ENCODE measurements around the gene BCAT1. TPM values are rescaled to one million over a fixed set of nuclear protein-coding genes. Genes with fewer than 3 reads are reported as not detected.

The BCAT1 gene
- total and polyA plus RNA-seq, 2 experiments from 2014 or later, result 53.6 to 181 TPM

DNA sequence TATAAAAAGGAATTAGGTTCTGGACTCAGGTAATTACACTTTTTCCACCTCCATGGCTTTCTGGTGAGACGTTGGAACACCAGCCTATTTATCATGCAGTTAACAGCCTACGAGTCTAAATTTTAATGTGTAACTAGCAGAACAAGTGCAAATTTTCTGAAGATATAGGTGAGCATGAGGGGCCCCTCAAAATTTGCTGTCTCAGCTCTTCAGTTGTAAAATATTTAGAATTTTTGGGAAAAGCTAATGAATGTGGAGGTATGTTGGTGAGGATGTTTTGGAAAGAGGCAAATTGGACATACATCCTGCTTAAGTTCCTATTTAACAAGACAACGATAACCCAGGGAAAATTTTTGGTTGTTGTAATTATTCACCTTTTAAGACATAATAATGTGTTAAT lies 25.3 kb upstream of the BCAT1 start (continued):
- TF ChIP-seq CREB1 (CRISPR knock-in tag; IDR thresholded peaks at IDR 0.05; ENCODE audit: low read depth) (no peak), ZNF114 (CRISPR knock-in tag; IDR thresholded peaks at IDR 0.05) (no peak)

DNA sequence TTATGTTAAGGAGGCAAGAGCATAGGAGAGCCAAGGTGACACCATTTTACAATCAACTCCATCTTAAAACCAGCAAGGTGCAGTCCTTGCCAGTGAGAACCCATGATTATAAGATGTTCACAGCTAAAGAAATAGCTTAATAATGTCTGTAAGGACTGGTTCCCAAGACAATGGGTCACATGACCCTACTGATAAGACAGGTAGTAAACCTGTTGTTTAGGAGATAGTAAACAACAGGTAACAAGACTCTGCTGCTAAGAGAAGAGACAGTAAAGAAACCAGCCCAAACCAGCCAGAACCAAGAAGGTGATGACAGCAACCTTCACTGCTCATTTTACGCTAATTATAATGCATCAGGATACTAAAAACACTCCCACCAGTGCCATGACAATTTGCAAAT lies 23.2 kb upstream of the BCAT1 start:
- ATAC-seq (no peak), DNase-seq (ENCODE audit: low spot score) (no peak)
- no peaks in the 10 kb centered on the region for H3K4me1 Mint-ChIP-seq
- TF ChIP-seq EZH2phosphoT487 (IDR thresholded peaks at IDR 0.05; ENCODE audit: unreplicated experiment), result no peak
- no peak overlapping the region for H3K27ac ChIP-seq (ENCODE audit: low read depth)
- H3K79me2 ChIP-seq (replicated peaks; ENCODE audit: insufficient read depth), result no peaks in the 10 kb centered on the region
- H3K4me2 ChIP-seq, result no peak overlapping the region
- H3K36me3 ChIP-seq (ENCODE audit: insufficient read depth), result no peaks in the 10 kb centered on the region
- H3F3A ChIP-seq (replicated peaks; ENCODE audit: low read depth), result no peaks in the 10 kb centered on the region
- H3K9me2 ChIP-seq (ENCODE audit: insufficient read depth), result no peaks in the 10 kb centered on the region; the same call in 1 of the 2 replicates
- no peak overlapping the region for H3K4me3 Mint-ChIP-seq
- H3K27me3 Mint-ChIP-seq (ENCODE audit: insufficient read depth, low read depth, poor library complexity), result peaks cover 3% of the 10 kb centered on the region
- H3K4me3 ChIP-seq, result no peak overlapping the region
- H3K27me3 ChIP-seq (ENCODE audit: insufficient read depth), result no peaks in the 10 kb centered on the region
- H3K36me3 Mint-ChIP-seq (ENCODE audit: low read depth), result no peaks in the 10 kb centered on the region
- H3K27ac Mint-ChIP-seq, result no peak overlapping the region
- H3K9me3 Mint-ChIP-seq, result peaks cover 15% of the 10 kb centered on the region; the same call in 2 of the 3 replicates
- no peaks in the 10 kb centered on the region for H4K20me1 ChIP-seq (replicated peaks; ENCODE audit: insufficient read depth)
- H3K4me1 ChIP-seq (ENCODE audit: insufficient read depth), result no peaks in the 10 kb centered on the region
- no peak overlapping the region for H2AFZ ChIP-seq

DNA sequence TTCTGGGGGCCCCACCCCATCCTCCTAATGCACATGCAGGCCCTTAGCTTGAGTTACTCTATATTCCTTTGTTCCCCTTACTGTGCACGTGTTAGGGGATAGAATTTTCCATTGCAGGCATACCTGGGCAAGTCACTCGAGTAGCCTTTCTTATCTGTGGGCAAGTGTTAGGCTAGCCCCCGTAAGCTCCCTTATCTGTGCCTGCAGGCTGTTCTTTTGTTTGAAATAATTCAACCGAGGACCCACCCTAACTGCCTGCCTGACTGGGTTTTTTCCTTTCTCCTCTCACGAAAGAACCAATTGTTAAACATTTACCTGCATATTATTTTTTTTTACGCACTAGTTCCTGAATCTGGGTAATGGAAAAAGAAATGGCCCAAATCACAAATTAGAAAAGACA lies 21.3 kb upstream of the BCAT1 start:
- no peaks in the 10 kb centered on the region for H3F3A ChIP-seq (replicated peaks; ENCODE audit: low read depth)
- H3K9me2 ChIP-seq (ENCODE audit: insufficient read depth), result no peaks in the 10 kb centered on the region; the same call in 1 of the 2 replicates
- no peak overlapping the region for H3K27ac ChIP-seq (ENCODE audit: low read depth)
- 0 out of 2 replicates have a peak overlapping the region, but pooled peaks have one; percentile 38 for H2AFZ ChIP-seq
- Mint-ChIP-seq H3K9me3 (peaks cover 18% of the 10 kb centered on the region; the same call in 2 of the 3 replicates), H3K4me1 (no peaks in the 10 kb centered on the region), H3K27me3 (ENCODE audit: insufficient read depth, low read depth, poor library complexity) (peaks cover 3% of the 10 kb centered on the region), H3K27ac (no peak overlapping the region), H3K36me3 (ENCODE audit: low read depth) (no peaks in the 10 kb centered on the region), H3K4me3 (no peak overlapping the region)
- H3K4me1 ChIP-seq (ENCODE audit: insufficient read depth), result no peaks in the 10 kb centered on the region
- H3K79me2 ChIP-seq (replicated peaks; ENCODE audit: insufficient read depth), result no peaks in the 10 kb centered on the region
- no peak overlapping the region for H3K4me2 ChIP-seq
- no peaks in the 10 kb centered on the region for H3K27me3 ChIP-seq (ENCODE audit: insufficient read depth)
- DNase-seq (ENCODE audit: low spot score) (no peak), ATAC-seq (no peak)
- peaks cover 1% of the 10 kb centered on the region; the same call in 1 of the 2 replicates for H3K36me3 ChIP-seq (ENCODE audit: insufficient read depth)
- H4K20me1 ChIP-seq (replicated peaks; ENCODE audit: insufficient read depth), result no peaks in the 10 kb centered on the region
- H3K4me3 ChIP-seq, result no peak overlapping the region
- no peak for TF ChIP-seq CREB1 (CRISPR knock-in tag; IDR thresholded peaks at IDR 0.05; ENCODE audit: low read depth)
- TF ChIP-seq NANOG (IDR thresholded peaks at IDR 0.05; ENCODE audit: borderline replicate concordance), result no peak
- TF ChIP-seq EZH2 (IDR thresholded peaks at IDR 0.05; ENCODE audit: low read depth, unreplicated experiment), result no peak
- TF ChIP-seq ZNF331 (CRISPR knock-in tag; IDR thresholded peaks at IDR 0.05; ENCODE audit: low read depth), result no peak
- TF ChIP-seq, protein P1, sequence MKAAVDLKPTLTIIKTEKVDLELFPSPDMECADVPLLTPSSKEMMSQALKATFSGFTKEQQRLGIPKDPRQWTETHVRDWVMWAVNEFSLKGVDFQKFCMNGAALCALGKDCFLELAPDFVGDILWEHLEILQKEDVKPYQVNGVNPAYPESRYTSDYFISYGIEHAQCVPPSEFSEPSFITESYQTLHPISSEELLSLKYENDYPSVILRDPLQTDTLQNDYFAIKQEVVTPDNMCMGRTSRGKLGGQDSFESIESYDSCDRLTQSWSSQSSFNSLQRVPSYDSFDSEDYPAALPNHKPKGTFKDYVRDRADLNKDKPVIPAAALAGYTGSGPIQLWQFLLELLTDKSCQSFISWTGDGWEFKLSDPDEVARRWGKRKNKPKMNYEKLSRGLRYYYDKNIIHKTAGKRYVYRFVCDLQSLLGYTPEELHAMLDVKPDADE (IDR thresholded peaks at IDR 0.05), result no peak
- TF ChIP-seq, protein P2, sequence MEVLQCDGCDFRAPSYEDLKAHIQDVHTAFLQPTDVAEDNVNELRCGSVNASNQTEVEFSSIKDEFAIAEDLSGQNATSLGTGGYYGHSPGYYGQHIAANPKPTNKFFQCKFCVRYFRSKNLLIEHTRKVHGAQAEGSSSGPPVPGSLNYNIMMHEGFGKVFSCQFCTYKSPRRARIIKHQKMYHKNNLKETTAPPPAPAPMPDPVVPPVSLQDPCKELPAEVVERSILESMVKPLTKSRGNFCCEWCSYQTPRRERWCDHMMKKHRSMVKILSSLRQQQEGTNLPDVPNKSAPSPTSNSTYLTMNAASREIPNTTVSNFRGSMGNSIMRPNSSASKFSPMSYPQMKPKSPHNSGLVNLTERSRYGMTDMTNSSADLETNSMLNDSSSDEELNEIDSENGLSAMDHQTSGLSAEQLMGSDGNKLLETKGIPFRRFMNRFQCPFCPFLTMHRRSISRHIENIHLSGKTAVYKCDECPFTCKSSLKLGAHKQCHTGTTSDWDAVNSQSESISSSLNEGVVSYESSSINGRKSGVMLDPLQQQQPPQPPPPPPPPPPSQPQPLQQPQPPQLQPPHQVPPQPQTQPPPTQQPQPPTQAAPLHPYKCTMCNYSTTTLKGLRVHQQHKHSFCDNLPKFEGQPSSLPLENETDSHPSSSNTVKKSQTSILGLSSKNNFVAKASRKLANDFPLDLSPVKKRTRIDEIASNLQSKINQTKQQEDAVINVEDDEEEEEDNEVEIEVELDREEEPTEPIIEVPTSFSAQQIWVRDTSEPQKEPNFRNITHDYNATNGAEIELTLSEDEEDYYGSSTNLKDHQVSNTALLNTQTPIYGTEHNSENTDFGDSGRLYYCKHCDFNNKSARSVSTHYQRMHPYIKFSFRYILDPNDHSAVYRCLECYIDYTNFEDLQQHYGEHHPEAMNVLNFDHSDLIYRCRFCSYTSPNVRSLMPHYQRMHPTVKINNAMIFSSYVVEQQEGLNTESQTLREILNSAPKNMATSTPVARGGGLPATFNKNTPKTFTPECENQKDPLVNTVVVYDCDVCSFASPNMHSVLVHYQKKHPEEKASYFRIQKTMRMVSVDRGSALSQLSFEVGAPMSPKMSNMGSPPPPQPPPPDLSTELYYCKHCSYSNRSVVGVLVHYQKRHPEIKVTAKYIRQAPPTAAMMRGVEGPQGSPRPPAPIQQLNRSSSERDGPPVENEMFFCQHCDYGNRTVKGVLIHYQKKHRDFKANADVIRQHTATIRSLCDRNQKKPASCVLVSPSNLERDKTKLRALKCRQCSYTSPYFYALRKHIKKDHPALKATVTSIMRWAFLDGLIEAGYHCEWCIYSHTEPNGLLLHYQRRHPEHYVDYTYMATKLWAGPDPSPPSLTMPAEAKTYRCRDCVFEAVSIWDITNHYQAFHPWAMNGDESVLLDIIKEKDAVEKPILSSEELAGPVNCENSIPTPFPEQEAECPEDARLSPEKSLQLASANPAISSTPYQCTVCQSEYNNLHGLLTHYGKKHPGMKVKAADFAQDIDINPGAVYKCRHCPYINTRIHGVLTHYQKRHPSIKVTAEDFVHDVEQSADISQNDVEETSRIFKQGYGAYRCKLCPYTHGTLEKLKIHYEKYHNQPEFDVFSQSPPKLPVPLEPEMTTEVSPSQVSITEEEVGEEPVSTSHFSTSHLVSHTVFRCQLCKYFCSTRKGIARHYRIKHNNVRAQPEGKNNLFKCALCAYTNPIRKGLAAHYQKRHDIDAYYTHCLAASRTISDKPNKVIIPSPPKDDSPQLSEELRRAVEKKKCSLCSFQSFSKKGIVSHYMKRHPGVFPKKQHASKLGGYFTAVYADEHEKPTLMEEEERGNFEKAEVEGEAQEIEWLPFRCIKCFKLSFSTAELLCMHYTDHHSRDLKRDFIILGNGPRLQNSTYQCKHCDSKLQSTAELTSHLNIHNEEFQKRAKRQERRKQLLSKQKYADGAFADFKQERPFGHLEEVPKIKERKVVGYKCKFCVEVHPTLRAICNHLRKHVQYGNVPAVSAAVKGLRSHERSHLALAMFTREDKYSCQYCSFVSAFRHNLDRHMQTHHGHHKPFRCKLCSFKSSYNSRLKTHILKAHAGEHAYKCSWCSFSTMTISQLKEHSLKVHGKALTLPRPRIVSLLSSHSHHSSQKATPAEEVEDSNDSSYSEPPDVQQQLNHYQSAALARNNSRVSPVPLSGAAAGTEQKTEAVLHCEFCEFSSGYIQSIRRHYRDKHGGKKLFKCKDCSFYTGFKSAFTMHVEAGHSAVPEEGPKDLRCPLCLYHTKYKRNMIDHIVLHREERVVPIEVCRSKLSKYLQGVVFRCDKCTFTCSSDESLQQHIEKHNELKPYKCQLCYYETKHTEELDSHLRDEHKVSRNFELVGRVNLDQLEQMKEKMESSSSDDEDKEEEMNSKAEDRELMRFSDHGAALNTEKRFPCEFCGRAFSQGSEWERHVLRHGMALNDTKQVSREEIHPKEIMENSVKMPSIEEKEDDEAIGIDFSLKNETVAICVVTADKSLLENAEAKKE (CRISPR knock-in tag; IDR thresholded peaks at IDR 0.05), result no peak
- no peak for TF ChIP-seq ZNF114 (CRISPR knock-in tag; IDR thresholded peaks at IDR 0.05)
- TF ChIP-seq JUNB (IDR thresholded peaks at IDR 0.05; ENCODE audit: unreplicated experiment), result no peak
- TF ChIP-seq, protein P3, sequence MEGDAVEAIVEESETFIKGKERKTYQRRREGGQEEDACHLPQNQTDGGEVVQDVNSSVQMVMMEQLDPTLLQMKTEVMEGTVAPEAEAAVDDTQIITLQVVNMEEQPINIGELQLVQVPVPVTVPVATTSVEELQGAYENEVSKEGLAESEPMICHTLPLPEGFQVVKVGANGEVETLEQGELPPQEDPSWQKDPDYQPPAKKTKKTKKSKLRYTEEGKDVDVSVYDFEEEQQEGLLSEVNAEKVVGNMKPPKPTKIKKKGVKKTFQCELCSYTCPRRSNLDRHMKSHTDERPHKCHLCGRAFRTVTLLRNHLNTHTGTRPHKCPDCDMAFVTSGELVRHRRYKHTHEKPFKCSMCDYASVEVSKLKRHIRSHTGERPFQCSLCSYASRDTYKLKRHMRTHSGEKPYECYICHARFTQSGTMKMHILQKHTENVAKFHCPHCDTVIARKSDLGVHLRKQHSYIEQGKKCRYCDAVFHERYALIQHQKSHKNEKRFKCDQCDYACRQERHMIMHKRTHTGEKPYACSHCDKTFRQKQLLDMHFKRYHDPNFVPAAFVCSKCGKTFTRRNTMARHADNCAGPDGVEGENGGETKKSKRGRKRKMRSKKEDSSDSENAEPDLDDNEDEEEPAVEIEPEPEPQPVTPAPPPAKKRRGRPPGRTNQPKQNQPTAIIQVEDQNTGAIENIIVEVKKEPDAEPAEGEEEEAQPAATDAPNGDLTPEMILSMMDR (conservative IDR thresholded peaks at IDR 0.05; ENCODE audit: low read depth in 2 of 2), result no peak
